Chondrocyte (in vitro differentiated cells): Measurements from ENCODE around the gene COG5. TPM values are rescaled to one million over a fixed set of nuclear protein-coding genes. Genes with fewer than 3 reads are reported as not detected.

Experiments
- DNase-seq: peaks from one replicate; pipeline ENCODE4 v3.0.0; 2021; ENCODE audit warnings: mixed read lengths, low spot score
- H3K27ac Mint-ChIP-seq: one replicate; pipeline ENCODE4 v1.8.0; 2021; ENCODE audit warnings: mild to moderate bottlenecking, moderate library complexity, mixed read lengths; ENCODE audit not compliant: unreplicated experiment
- H3K27me3 Mint-ChIP-seq: 2 replicates; pipeline ENCODE4 v1.8.0; 2021; ENCODE audit warnings: low read depth, mixed read lengths
- H3K36me3 Mint-ChIP-seq: 2 replicates; pipeline ENCODE4 v1.8.0; 2021; ENCODE audit warnings: low read depth, mixed read lengths
- H3K4me1 Mint-ChIP-seq: 2 replicates; pipeline ENCODE4 v1.8.0; 2021; ENCODE audit warnings: low read depth, mild to moderate bottlenecking, mixed read lengths
- H3K4me3 Mint-ChIP-seq: one replicate; pipeline ENCODE4 v1.8.0; 2021; ENCODE audit warnings: mild to moderate bottlenecking, moderate library complexity, mixed read lengths; ENCODE audit not compliant: unreplicated experiment
- H3K9me3 Mint-ChIP-seq: 2 replicates; pipeline ENCODE4 v1.8.0; 2021; ENCODE audit warnings: low read depth, mixed read lengths
- CTCF ChIP-seq: fragments of 200-600 bp; sonication (generic); IDR thresholded peaks from 2 replicates; pipeline ENCODE4 v1.5.0; 2021; ENCODE audit warnings: antibody characterized with exemption, mild to moderate bottlenecking, moderate library complexity
- total RNA-seq: library from RNA; stranded (reverse); gene quantifications from 3 replicates; pipeline ENCODE4 v1.2.1, GENCODE V29; 2021

The COG5 gene
- total RNA-seq, 1 donor from 2014 or later, result 52.8 TPM

- no peak for TF ChIP-seq CTCF
- peak overlapping the region; percentile 64 for H3K27ac Mint-ChIP-seq
Observed at GRCh38 chr7:107596881-107597581, 33.3 kb upstream of the COG5 start.

GRCh38 chr7:107594961-107595737, 31.4 kb upstream of the COG5 start:
- H3K27me3 Mint-ChIP-seq, result no peaks in the 10 kb centered on the region
- no peak overlapping the region for H3K4me3 Mint-ChIP-seq
- TF ChIP-seq CTCF, result no peak
- H3K36me3 Mint-ChIP-seq, result peaks cover 4% of the 10 kb centered on the region
- no peak for DNase-seq
- H3K27ac Mint-ChIP-seq, result peak overlapping the region; percentile 95
- H3K9me3 Mint-ChIP-seq, result no peaks in the 10 kb centered on the region
- H3K4me1 Mint-ChIP-seq, result peaks cover 38% of the 10 kb centered on the region

More at GRCh38 chr7:107596881-107597581, 33.3 kb upstream of the COG5 start:
- no peak overlapping the region for H3K4me3 Mint-ChIP-seq
- H3K4me1 Mint-ChIP-seq, result peaks cover 29% of the 10 kb centered on the region
- H3K27me3 Mint-ChIP-seq, result no peaks in the 10 kb centered on the region
- no peak for DNase-seq
- no peaks in the 10 kb centered on the region for H3K9me3 Mint-ChIP-seq
- H3K36me3 Mint-ChIP-seq, result peaks cover 13% of the 10 kb centered on the region

DNA sequence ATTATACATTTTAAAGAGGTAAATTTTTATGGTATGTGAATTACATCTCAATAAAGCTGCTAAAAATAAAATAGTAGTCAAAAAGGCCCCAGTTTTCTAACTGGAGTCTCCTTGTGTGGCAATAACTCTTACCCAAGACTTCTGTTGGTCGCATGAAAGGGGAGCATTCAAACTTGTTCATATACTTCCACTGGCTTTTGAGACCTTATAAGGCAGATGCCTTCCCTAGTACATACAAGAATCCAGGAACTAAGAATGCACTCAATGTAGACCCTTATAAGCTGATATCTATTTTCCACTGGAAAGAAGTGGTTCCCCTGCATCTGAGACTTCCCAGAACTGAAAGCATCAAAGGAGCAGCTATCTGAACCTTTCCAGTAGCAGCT, 29.3 kb upstream of the COG5 start:
- DNase-seq, result no peak
- Mint-ChIP-seq H3K27me3 (no peaks in the 10 kb centered on the region), H3K36me3 (peaks cover 9% of the 10 kb centered on the region), H3K4me3 (no peak overlapping the region), H3K9me3 (no peaks in the 10 kb centered on the region), H3K4me1 (peaks cover 38% of the 10 kb centered on the region), H3K27ac (no peak overlapping the region)
- no peak for TF ChIP-seq CTCF

DNA sequence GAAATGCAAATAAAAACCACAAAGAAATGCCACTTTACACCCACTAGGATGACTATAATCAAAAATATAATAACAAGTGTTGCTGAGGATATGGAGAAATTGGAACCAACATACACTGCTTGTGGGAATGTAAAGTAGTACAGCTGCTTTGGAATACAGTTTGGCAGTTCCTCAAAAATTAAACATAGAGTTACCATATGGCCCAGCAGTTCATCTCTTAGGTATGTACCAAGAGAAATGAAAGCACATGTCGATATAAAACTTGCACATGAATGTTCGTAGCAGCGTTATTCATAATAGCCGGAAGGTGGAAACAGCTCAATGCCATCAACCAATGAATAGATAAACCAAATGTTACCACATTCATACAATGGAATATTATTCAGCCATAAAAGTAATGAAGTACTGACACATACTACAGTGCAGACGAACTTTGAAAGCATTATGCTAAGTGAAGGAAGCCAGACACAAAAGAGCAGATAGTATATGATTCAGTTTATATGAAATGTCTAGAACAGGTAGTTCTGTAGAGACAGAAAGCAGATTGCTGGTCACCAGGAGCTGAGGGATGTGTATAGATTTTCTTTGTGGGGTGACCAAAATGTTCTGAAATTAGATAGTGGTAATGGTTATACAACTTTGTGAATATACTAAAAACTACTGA, 28.8 kb upstream of the COG5 start:
- peaks cover 9% of the 10 kb centered on the region for H3K36me3 Mint-ChIP-seq
- H3K4me3 Mint-ChIP-seq, result no peak overlapping the region
- H3K9me3 Mint-ChIP-seq, result no peaks in the 10 kb centered on the region
- no peaks in the 10 kb centered on the region for H3K27me3 Mint-ChIP-seq
- no peak for DNase-seq
- H3K27ac Mint-ChIP-seq, result no peak overlapping the region
- TF ChIP-seq CTCF, result no peak
- peaks cover 38% of the 10 kb centered on the region for H3K4me1 Mint-ChIP-seq

- no peak for TF ChIP-seq CTCF
- no peak for DNase-seq
- peak overlapping the region; percentile 60 for H3K27ac Mint-ChIP-seq
- peaks cover 8% of the 10 kb centered on the region for H3K36me3 Mint-ChIP-seq
- H3K9me3 Mint-ChIP-seq, result no peaks in the 10 kb centered on the region
- H3K27me3 Mint-ChIP-seq, result no peaks in the 10 kb centered on the region
- peaks cover 38% of the 10 kb centered on the region for H3K4me1 Mint-ChIP-seq
- H3K4me3 Mint-ChIP-seq, result no peak overlapping the region
Observed at GRCh38 chr7:107591421-107591820, 27.7 kb upstream of the COG5 start.
